SK-N-MC (cell line): ENCODE measurements around the gene NFXL1.

ENCODE experiments used
- EZH2 ChIP-seq: fragments of 200-600 bp; sonication (generic); IDR thresholded peaks from one replicate; pipeline ENCODE4 v1.6.1; 2017; ENCODE audit warnings: antibody characterized with exemption
- FOXP2 ChIP-seq: optimal IDR thresholded peaks from 2 replicates; pipeline ENCODE3; 2011; ENCODE audit warnings: mild to moderate bottlenecking, moderate library complexity; ENCODE audit not compliant: insufficient read depth; ENCODE audit errors: extremely low read length, control extremely low read depth
- POLR2AphosphoS5 ChIP-seq: IDR thresholded peaks from 2 replicates; pipeline ENCODE4 v1.6.1; 2012; ENCODE audit warnings: mild to moderate bottlenecking, low read depth, low read length, borderline replicate concordance

- TF ChIP-seq EZH2, result no peak
- TF ChIP-seq POLR2AphosphoS5, result no peak
- TF ChIP-seq FOXP2, result no peak
Observed at GRCh38 chr4:47933840-47934239, 19.5 kb upstream of the NFXL1 start.
